GM23248 (cell line): Measurements from ENCODE around the gene CCDC188. TPM values are rescaled to one million over a fixed set of nuclear protein-coding genes. Genes with fewer than 3 reads are reported as not detected.

Experiments used
- DNase-seq: peaks from one replicate; pipeline ENCODE4 v3.0.0-alpha.2; 2015
- H2AFZ ChIP-seq: fragments of 200-600 bp; sonication (generic); 2 replicates; pipeline ENCODE4 v1.6.1; 2016; ENCODE audit warnings: antibody characterized with exemption
- H3F3A ChIP-seq: fragments of 200-600 bp; sonication (generic); 2 replicates; pipeline ENCODE4 v1.6.1; 2016; ENCODE audit warnings: mild to moderate bottlenecking, antibody characterized with exemption, mixed run types; ENCODE audit not compliant: insufficient read depth
- H3K27ac ChIP-seq: fragments of 200-600 bp; sonication (generic); 2 replicates; pipeline ENCODE4 v1.5.1; 2016; ENCODE audit warnings: mild to moderate bottlenecking
- H3K27me3 ChIP-seq: fragments of 200-600 bp; sonication (generic); replicated peaks from 2 replicates; pipeline ENCODE4 v1.6.1; 2016; ENCODE audit warnings: mild to moderate bottlenecking; ENCODE audit not compliant: insufficient read depth
- H3K36me3 ChIP-seq: fragments of 200-600 bp; sonication (generic); 2 replicates; pipeline ENCODE4 v1.6.1; 2016; ENCODE audit warnings: low read depth, mild to moderate bottlenecking
- H3K4me1 ChIP-seq: fragments of 200-600 bp; sonication (generic); 2 replicates; pipeline ENCODE4 v1.6.1; 2016; ENCODE audit warnings: mild to moderate bottlenecking; ENCODE audit not compliant: insufficient read depth
- H3K4me2 ChIP-seq: fragments of 200-600 bp; sonication (generic); one replicate; pipeline ENCODE4 v1.6.1; 2016; ENCODE audit warnings: mild to moderate bottlenecking; ENCODE audit not compliant: unreplicated experiment
- H3K4me3 ChIP-seq: fragments of 200-600 bp; sonication (generic); 2 replicates; pipeline ENCODE4 v1.5.1; 2016; ENCODE audit warnings: mild to moderate bottlenecking
- H3K79me2 ChIP-seq: fragments of 200-600 bp; sonication (generic); 2 replicates; pipeline ENCODE4 v1.6.1; 2016; ENCODE audit warnings: mild to moderate bottlenecking; ENCODE audit not compliant: insufficient read depth
- H3K9ac ChIP-seq: fragments of 200-600 bp; sonication (generic); 2 replicates; pipeline ENCODE4 v1.6.1; 2016; ENCODE audit warnings: mild to moderate bottlenecking
- H3K9me2 ChIP-seq: fragments of 200-600 bp; sonication (generic); 2 replicates; pipeline ENCODE4 v1.6.1; 2016; ENCODE audit warnings: mixed run types, mild to moderate bottlenecking, moderate library complexity; ENCODE audit not compliant: insufficient read depth
- H3K9me3 ChIP-seq: fragments of 200-600 bp; sonication (generic); one replicate; pipeline ENCODE4 v1.6.1; 2017; ENCODE audit warnings: low read depth
- H4K20me1 ChIP-seq: fragments of 200-600 bp; sonication (generic); 2 replicates; pipeline ENCODE4 v1.6.0; 2016; ENCODE audit not compliant: insufficient read depth
- EZH2 ChIP-seq: fragments of 200-600 bp; sonication (generic); IDR thresholded peaks from 2 replicates; pipeline ENCODE4 v1.6.1; 2018; ENCODE audit warnings: antibody characterized with exemption, mild to moderate bottlenecking; ENCODE audit not compliant: insufficient read depth, poor library complexity, severe bottlenecking
- EZH2phosphoT487 ChIP-seq: fragments of 200-600 bp; sonication (generic); IDR thresholded peaks from 2 replicates; pipeline ENCODE4 v1.6.1; 2018; ENCODE audit warnings: antibody characterized with exemption, moderate library complexity, mild to moderate bottlenecking, low read depth; ENCODE audit not compliant: insufficient read depth
- WGBS, 2 experiments: methylation state at CpG; one replicate each; pipeline ENCODE4 v1.1.6; 2015 to 2017; ENCODE audit warnings: low lambda C conversion rate in 2 of 2, low coverage in 1 of 2; ENCODE audit errors: missing lambda C conversion rate in 2 of 2; 5-methylcytosine and 5-hydroxymethylcytosine counted together
- in situ Hi-C: fragments of 300-500 bp; cut with MboI; formaldehyde crosslinking; loops from 2 replicates; pipeline ENCODE4 v1.15.0; 2020
- polyA plus RNA-seq: library from polyadenylated mRNA; unstranded; fragments of >200 nt; fragmentation: Nextera tagmentation; extraction: Ambion mirVana; gene quantifications from 2 replicates; pipeline ENCODE4 v1.2.1, GENCODE V29; 2016
- total RNA-seq: library from RNA; depleted of rRNA; stranded (reverse); fragments of >200 nt; shearing (Covaris generic); gene quantifications from 2 replicates; pipeline ENCODE4 v1.2.3, GENCODE V29; 2014

Gene CCDC188
- total and polyA plus RNA-seq, 2 experiments from 2014 or later, result 1.2 to 1.8 TPM

DNA sequence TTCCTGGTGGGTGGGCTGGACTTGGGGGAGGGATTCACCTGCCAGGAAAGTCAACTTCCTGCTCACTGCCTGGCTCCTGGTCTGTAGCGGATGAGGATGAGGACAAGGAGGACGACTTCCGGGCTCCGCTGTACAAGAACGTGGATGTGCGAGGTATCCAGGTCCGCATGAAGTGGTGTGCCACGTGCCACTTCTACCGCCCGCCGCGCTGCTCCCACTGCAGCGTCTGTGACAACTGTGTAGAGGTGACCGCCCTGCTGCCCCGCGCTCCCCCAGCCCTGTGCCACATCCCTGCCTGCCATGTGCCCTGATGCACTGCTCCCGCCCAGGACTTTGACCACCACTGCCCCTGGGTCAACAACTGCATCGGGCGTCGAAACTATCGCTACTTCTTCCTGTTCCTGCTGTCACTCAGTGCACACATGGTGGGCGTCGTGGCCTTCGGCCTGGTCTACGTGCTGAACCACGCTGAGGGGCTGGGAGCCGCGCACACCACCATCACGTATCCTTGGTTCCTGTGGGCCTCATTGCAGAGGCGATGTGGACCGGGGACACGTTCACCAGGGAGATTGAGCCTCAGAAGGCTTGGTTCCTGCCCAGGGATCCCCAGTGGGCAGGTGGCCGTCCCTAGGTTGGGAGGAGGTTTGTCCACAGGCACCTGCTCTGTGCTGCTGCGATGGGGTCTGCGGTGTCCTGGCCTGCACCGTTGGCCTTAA lies 11.3 kb downstream of the CCDC188 start:
- Histone ChIP-seq H3K27ac (no peak overlapping the region), H3K9me3 (no peaks in the 10 kb centered on the region), H3K27me3 (no peaks in the 10 kb centered on the region), H3K9me2 (no peaks in the 10 kb centered on the region), H3K79me2 (peaks cover 47% of the 10 kb centered on the region), H3K4me1 (peaks cover 25% of the 10 kb centered on the region), H2AFZ (no peak overlapping the region), H3K4me2 (no peak overlapping the region), H4K20me1 (no peaks in the 10 kb centered on the region), H3F3A (peaks cover 6% of the 10 kb centered on the region; the same call in 1 of the 2 replicates), H3K9ac (no peak overlapping the region), H3K36me3 (no peaks in the 10 kb centered on the region), H3K4me3 (no peak overlapping the region)
- no peak for DNase-seq
- WGBS, 2 experiments, result 96 to 97% methylated on average over 32 to 36 of the region's 36 CpGs
- no peak for TF ChIP-seq EZH2phosphoT487
- TF ChIP-seq EZH2, result no peak
- in situ Hi-C loops, result no loop called here

DNA sequence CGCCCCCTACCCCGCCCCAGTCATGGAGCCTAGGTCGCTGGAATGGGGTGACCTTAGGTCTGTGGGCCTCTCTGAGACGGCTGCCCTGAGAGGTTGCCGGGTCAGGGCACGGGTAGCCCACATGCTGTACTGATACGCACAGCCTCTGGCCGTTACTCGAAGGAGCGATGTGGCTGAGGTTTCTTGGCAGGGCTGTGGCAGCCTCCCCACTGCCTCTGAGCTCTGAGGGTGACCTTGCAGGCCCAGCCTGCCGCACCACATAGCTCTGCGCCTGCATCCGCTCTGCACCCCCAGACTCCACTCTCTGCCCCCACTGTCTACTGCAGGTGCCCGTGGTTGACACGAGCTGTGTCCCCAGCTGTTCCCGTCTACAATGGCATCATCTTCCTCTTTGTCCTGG lies 12.0 kb downstream of the CCDC188 start:
- Histone ChIP-seq H3K36me3 (no peaks in the 10 kb centered on the region), H3K4me2 (no peak overlapping the region), H3K27me3 (no peaks in the 10 kb centered on the region), H3K9me2 (no peaks in the 10 kb centered on the region), H2AFZ (no peak overlapping the region), H3K79me2 (peaks cover 54% of the 10 kb centered on the region), H3K4me3 (no peak overlapping the region), H3F3A (peaks cover 6% of the 10 kb centered on the region; the same call in 1 of the 2 replicates), H3K9me3 (no peaks in the 10 kb centered on the region), H3K9ac (no peak overlapping the region), H3K4me1 (peaks cover 25% of the 10 kb centered on the region), H4K20me1 (no peaks in the 10 kb centered on the region), H3K27ac (no peak overlapping the region)
- no peak for TF ChIP-seq EZH2phosphoT487
- no peak for TF ChIP-seq EZH2
- 91 to 92% methylated on average over 16 of the region's 16 CpGs for WGBS, 2 experiments
- DNase-seq, result no peak
- in situ Hi-C loops, result no loop called here

DNA sequence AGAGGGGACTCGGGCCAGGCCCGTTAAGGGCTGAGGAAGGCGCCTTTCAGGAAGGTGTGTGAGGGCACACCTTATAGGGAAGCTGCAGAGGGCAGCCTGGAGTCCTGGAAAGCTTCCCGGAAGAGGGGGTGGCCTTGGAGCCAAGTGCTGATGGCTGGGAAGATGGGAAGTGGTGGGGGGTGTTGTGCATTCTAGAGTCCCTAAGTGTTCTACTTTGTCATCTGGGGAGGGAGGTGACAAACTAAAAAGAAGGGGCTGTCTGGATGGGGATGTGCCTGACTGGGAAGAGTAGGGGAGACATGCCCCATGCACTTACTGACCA lies 12.5 kb downstream of the CCDC188 start:
- H3K9me3 ChIP-seq, result no peaks in the 10 kb centered on the region
- H3K27me3 ChIP-seq, result no peaks in the 10 kb centered on the region
- H2AFZ ChIP-seq, result no peak overlapping the region
- no peak for TF ChIP-seq EZH2
- no peaks in the 10 kb centered on the region for H3K36me3 ChIP-seq
- peaks cover 6% of the 10 kb centered on the region; the same call in 1 of the 2 replicates for H3F3A ChIP-seq
- H3K4me3 ChIP-seq, result no peak overlapping the region
- 80 to 88% methylated on average over 4 of the region's 4 CpGs for WGBS, 2 experiments
- in situ Hi-C loops, result no loop called here
- H3K9ac ChIP-seq, result no peak overlapping the region
- H3K27ac ChIP-seq, result no peak overlapping the region
- no peak overlapping the region for H3K4me2 ChIP-seq
- DNase-seq, result no peak
- H3K4me1 ChIP-seq, result peaks cover 29% of the 10 kb centered on the region
- no peaks in the 10 kb centered on the region for H4K20me1 ChIP-seq
- H3K79me2 ChIP-seq, result peaks cover 59% of the 10 kb centered on the region
- no peaks in the 10 kb centered on the region for H3K9me2 ChIP-seq

DNA sequence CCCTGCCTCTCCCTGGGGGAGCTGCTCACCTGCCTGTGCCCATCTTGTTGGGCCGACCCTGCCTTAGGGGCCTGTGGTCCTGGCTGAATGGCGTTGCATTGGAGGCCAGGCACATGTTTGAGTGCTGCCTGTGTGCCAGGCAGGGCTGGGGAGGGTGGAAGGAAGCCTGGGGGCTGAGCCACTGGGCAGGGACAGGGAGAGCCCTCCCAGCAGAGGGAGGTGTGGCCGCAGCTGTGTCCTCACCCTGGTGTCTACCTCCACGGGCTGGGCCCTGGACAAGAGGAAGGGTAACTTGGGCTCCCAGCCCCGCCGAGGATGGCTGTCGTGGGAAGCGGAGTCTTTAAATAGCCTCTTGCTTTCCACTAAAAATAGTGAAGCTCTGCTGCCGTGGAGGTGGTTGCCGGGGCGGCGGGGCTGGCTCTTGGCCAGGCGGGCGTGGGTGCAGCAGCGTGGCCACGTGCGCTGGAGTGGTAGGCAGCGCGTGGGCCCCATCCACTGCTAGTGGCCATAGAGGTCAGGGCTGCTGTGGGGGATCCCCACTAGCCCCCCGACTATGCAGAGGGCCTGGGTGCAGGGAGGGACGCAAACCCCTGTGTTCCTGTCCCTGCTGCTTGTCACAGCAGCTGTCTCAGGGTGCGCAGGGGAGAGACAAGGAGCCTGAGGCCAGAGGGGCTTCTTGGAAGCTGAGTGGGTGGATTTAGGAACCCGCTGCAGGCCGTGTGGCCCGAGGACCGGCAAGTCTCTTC lies 13.0 kb downstream of the CCDC188 start:
- Histone ChIP-seq H3K4me1 (peaks cover 34% of the 10 kb centered on the region), H3K4me3 (no peak overlapping the region), H3F3A (peaks cover 6% of the 10 kb centered on the region; the same call in 1 of the 2 replicates), H2AFZ (no peak overlapping the region), H3K36me3 (no peaks in the 10 kb centered on the region), H3K9me3 (no peaks in the 10 kb centered on the region), H3K4me2 (no peak overlapping the region), H3K27me3 (no peaks in the 10 kb centered on the region), H3K27ac (no peak overlapping the region), H3K79me2 (peaks cover 64% of the 10 kb centered on the region), H3K9me2 (no peaks in the 10 kb centered on the region), H3K9ac (no peak overlapping the region), H4K20me1 (no peaks in the 10 kb centered on the region)
- in situ Hi-C loops, result no loop called here
- 45 to 57% methylated on average over 24 to 26 of the region's 26 CpGs for WGBS, 2 experiments
- DNase-seq, result no peak
- TF ChIP-seq EZH2phosphoT487 (no peak), EZH2 (no peak)
